Liver (tissue), 9 donors: ENCODE measurements around the gene SIX1. TPM values are rescaled to one million over a fixed set of nuclear protein-coding genes. Genes with fewer than 3 reads are reported as not detected.

ENCODE experiments used
- DNase-seq: peaks from one replicate; pipeline ENCODE4 v3.0.0-alpha.2; 2017; ENCODE audit warnings: low spot score
- H3K27ac ChIP-seq, 2 donors: one replicate each; pipeline ENCODE4 v1.7.0; 2013; ENCODE audit warnings: inconsistent platforms in 2 of 2, low read length in 2 of 2, control low read depth in 1 of 2, low read depth in 1 of 2, mild to moderate bottlenecking in 1 of 2
- H3K27me3 ChIP-seq, 4 donors: one replicate each; pipeline versions ENCODE4 v1.6.1 to v1.7.0; 2013; ENCODE audit warnings: low read length in 3 of 4, inconsistent platforms in 1 of 4, mild to moderate bottlenecking in 1 of 4, moderate library complexity in 1 of 4; ENCODE audit not compliant: control insufficient read depth in 4 of 4, insufficient read depth in 4 of 4
- H3K36me3 ChIP-seq, 4 donors: one replicate each; pipeline versions ENCODE4 v1.6.1 to v1.7.0; 2013; ENCODE audit warnings: low read length in 3 of 4, mild to moderate bottlenecking in 3 of 4, low read depth in 1 of 4, moderate library complexity in 1 of 4; ENCODE audit not compliant: control insufficient read depth in 4 of 4, insufficient read depth in 3 of 4
- H3K4me1 ChIP-seq, 4 donors: one replicate each; pipeline versions ENCODE4 v1.6.1 to v1.7.0; 2013; ENCODE audit warnings: low read length in 3 of 4, mild to moderate bottlenecking in 3 of 4, moderate library complexity in 1 of 4; ENCODE audit not compliant: control insufficient read depth in 4 of 4, insufficient read depth in 4 of 4
- H3K4me3 ChIP-seq, 3 donors: one replicate each; pipeline versions ENCODE4 v1.6.1 to v1.7.0; 2013; ENCODE audit warnings: low read length in 3 of 3, control low read depth in 1 of 3, low read depth in 1 of 3, mild to moderate bottlenecking in 1 of 3
- H3K9ac ChIP-seq, 2 donors: one replicate each; pipeline ENCODE4 v1.7.0; 2013; ENCODE audit warnings: low read length in 2 of 2, mild to moderate bottlenecking in 2 of 2, moderate library complexity in 2 of 2, control low read depth in 1 of 2, low read depth in 1 of 2
- H3K9me3 ChIP-seq, 4 donors: one replicate each; pipeline versions ENCODE4 v1.6.1 to v1.7.0; 2013; ENCODE audit warnings: low read length in 3 of 4; ENCODE audit not compliant: control insufficient read depth in 4 of 4
- ATF3 ChIP-seq: IDR thresholded peaks from 2 replicates; pipeline ENCODE4 v1.6.1; 2016; ENCODE audit warnings: antibody characterized with exemption
- EGR1 ChIP-seq, 2 donors: IDR thresholded peaks; 2 replicates each; pipeline ENCODE4 v1.6.1; 2016 to 2018; ENCODE audit warnings: antibody characterized with exemption in 2 of 2, low read depth in 2 of 2
- FOXA1 ChIP-seq: IDR thresholded peaks from 2 replicates; pipeline ENCODE4 v1.6.1; 2016; ENCODE audit warnings: antibody characterized with exemption
- FOXA2 ChIP-seq: IDR thresholded peaks from 2 replicates; pipeline ENCODE4 v1.6.1; 2016; ENCODE audit warnings: antibody characterized with exemption
- HNF4A ChIP-seq, 2 donors: conservative IDR thresholded peaks; 2 replicates each; pipeline ENCODE4 v1.6.1; 2016; ENCODE audit warnings: antibody characterized with exemption in 2 of 2, mild to moderate bottlenecking in 2 of 2
- HNF4G ChIP-seq: IDR thresholded peaks from 2 replicates; pipeline ENCODE4 v1.6.1; 2016; ENCODE audit warnings: antibody characterized with exemption
- JUND ChIP-seq, 2 donors: IDR thresholded peaks; 2 replicates each; pipeline ENCODE4 v1.6.1; 2016; ENCODE audit warnings: antibody characterized with exemption in 2 of 2
- MAX ChIP-seq: IDR thresholded peaks from 2 replicates; pipeline ENCODE4 v1.6.1; 2016; ENCODE audit warnings: antibody characterized with exemption
- NR2F2 ChIP-seq: IDR thresholded peaks from 2 replicates; pipeline ENCODE4 v1.6.1; 2016; ENCODE audit warnings: antibody characterized with exemption
- RAD21 ChIP-seq, 2 donors: IDR thresholded peaks; 2 replicates each; pipeline ENCODE4 v1.6.1; 2016; ENCODE audit warnings: antibody characterized with exemption in 2 of 2, mild to moderate bottlenecking in 2 of 2
- RXRA ChIP-seq, 2 donors: IDR thresholded peaks; 2 replicates each; pipeline ENCODE4 v1.6.1; 2017 to 2018; ENCODE audit warnings: antibody characterized with exemption in 2 of 2, mild to moderate bottlenecking in 1 of 2
- SP1 ChIP-seq: IDR thresholded peaks from 2 replicates; pipeline ENCODE4 v1.6.1; 2018; ENCODE audit warnings: antibody characterized with exemption, mild to moderate bottlenecking
- TAF1 ChIP-seq: conservative IDR thresholded peaks from 2 replicates; pipeline ENCODE4 v1.6.1; 2016; ENCODE audit warnings: antibody characterized with exemption, mild to moderate bottlenecking
- YY1 ChIP-seq: IDR thresholded peaks from 2 replicates; pipeline ENCODE4 v1.6.1; 2016; ENCODE audit warnings: antibody characterized with exemption, mild to moderate bottlenecking
- ZBTB33 ChIP-seq: IDR thresholded peaks from 2 replicates; pipeline ENCODE4 v1.6.1; 2016; ENCODE audit warnings: antibody characterized with exemption
- WGBS: extraction: QIAGEN DNeasy Blood & Tissue Kit; methylation state at CpG from one replicate; pipeline ENCODE4 v1.1.7; 2013; 5-methylcytosine and 5-hydroxymethylcytosine counted together
- polyA plus RNA-seq, 2 donors: library from polyadenylated mRNA; stranded (reverse) in 1 of 2; unstranded in 1 of 2; fragments of 200-250 nt in 1 of 2; fragments of >200 nt in 1 of 2; fragmentation: Nextera tagmentation in 1 of 2; extraction: Ambion mirVana in 1 of 2; gene quantifications; one replicate each; pipeline versions ENCODE4 v1.2.1 to v1.2.3, GENCODE V29; 2013 to 2015
- total RNA-seq, 2 donors: library from RNA; depleted of rRNA; stranded (reverse); fragments of >200 nt; gene quantifications; one replicate each; pipeline ENCODE4 v1.2.3, GENCODE V29; 2014
- TF ChIP-seq, protein P1 (sequence below): fragments of 150-350 bp; IDR thresholded peaks from 2 replicates; pipeline ENCODE4 v1.5.1; 2017; ENCODE audit warnings: improper control_type of control experiment, low read depth, low read length; ENCODE audit not compliant: missing input control
- TF ChIP-seq, protein P2 (sequence below): IDR thresholded peaks from 2 replicates; pipeline ENCODE4 v1.6.1; 2016; ENCODE audit warnings: antibody characterized with exemption, mild to moderate bottlenecking
- donor health status: healthy.
- donor health status: healthy.
- donor health status: healthy.
- donor health status: healthy.
- donor health status: healthy.

SIX1 gene
- total and polyA plus RNA-seq, 4 donors: not detected

- Histone ChIP-seq H3K4me1 (peaks cover 0 to 3% (median 0%) of the 10 kb centered on the region in 4 donors), H3K9me3 (no peaks in the 10 kb centered on the region), H3K36me3 (no peaks in the 10 kb centered on the region), H3K4me3 (no peak overlapping the region), H3K27me3 (no peaks in the 10 kb centered on the region), H3K9ac (no peak overlapping the region), H3K27ac (no peak overlapping the region)
- DNase-seq: no peak
- TF ChIP-seq JUND (IDR thresholded peaks at IDR 0.05): no peak
- no peak for TF ChIP-seq FOXA2
- TF ChIP-seq YY1: no peak
- TF ChIP-seq, protein P1, sequence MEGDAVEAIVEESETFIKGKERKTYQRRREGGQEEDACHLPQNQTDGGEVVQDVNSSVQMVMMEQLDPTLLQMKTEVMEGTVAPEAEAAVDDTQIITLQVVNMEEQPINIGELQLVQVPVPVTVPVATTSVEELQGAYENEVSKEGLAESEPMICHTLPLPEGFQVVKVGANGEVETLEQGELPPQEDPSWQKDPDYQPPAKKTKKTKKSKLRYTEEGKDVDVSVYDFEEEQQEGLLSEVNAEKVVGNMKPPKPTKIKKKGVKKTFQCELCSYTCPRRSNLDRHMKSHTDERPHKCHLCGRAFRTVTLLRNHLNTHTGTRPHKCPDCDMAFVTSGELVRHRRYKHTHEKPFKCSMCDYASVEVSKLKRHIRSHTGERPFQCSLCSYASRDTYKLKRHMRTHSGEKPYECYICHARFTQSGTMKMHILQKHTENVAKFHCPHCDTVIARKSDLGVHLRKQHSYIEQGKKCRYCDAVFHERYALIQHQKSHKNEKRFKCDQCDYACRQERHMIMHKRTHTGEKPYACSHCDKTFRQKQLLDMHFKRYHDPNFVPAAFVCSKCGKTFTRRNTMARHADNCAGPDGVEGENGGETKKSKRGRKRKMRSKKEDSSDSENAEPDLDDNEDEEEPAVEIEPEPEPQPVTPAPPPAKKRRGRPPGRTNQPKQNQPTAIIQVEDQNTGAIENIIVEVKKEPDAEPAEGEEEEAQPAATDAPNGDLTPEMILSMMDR: no peak
- TF ChIP-seq EGR1 (IDR thresholded peaks at IDR 0.05; ENCODE audit: low read depth in 2 of 2): no peak
- no peak for TF ChIP-seq ATF3
- no peak for TF ChIP-seq ZBTB33
- TF ChIP-seq HNF4A (conservative IDR thresholded peaks at IDR 0.05): no peak
- TF ChIP-seq RAD21 (IDR thresholded peaks at IDR 0.05): no peak
- TF ChIP-seq NR2F2: no peak
- no peak for TF ChIP-seq TAF1
- no peak for TF ChIP-seq HNF4G
- TF ChIP-seq SP1: no peak
- 55% methylated on average over 3 of the region's 3 CpGs for whole genome bisulfite sequencing
Observed at GRCh38 chr14:60670989-60671388, 21.7 kb upstream of the SIX1 start.

DNA sequence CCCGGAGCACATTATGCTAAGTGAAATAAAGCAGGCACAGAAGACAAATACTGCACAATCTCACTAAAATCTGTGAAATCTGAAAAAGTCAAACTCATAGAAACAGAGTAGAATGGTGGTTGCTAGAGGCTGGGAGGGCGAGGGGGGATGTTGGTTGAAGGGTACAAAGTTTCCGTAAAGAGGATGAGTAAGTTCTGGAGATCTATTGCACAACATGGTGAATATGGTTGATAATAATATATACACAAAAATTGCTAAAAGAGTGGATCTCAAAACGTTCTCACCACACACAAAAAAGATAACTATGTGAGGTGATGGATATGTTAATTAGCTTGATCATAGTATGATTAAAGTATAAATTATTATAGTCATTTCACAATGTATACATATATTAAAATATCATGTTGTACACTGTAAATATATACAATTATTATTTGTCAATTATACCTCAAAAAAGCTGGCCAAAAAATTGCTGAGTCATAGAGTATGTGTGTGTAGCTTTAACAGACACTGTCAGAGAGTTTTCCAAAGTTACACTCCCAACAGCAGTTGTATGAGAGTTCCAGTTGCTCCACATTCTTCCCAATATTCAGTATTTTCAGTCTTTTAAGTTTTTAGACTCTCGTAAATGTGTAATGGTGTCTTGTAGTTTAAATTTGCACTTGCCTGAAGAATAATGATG, 19.3 kb upstream of the SIX1 start:
- no peak overlapping the region for H3K9ac ChIP-seq
- no peak overlapping the region for H3K27ac ChIP-seq
- peaks cover 0 to 3% (median 0%) of the 10 kb centered on the region in 4 donors for H3K4me1 ChIP-seq
- no peaks in the 10 kb centered on the region for H3K36me3 ChIP-seq
- no peaks in the 10 kb centered on the region for H3K9me3 ChIP-seq
- no peak overlapping the region for H3K4me3 ChIP-seq
- 87% methylated on average over 5 of the region's 5 CpGs for WGBS
- no peaks in the 10 kb centered on the region for H3K27me3 ChIP-seq
- DNase-seq: no peak
- TF ChIP-seq RAD21 (IDR thresholded peaks at IDR 0.05) (no peak), NR2F2 (no peak), YY1 (no peak), TAF1 (no peak), FOXA1 (no peak)

DNA sequence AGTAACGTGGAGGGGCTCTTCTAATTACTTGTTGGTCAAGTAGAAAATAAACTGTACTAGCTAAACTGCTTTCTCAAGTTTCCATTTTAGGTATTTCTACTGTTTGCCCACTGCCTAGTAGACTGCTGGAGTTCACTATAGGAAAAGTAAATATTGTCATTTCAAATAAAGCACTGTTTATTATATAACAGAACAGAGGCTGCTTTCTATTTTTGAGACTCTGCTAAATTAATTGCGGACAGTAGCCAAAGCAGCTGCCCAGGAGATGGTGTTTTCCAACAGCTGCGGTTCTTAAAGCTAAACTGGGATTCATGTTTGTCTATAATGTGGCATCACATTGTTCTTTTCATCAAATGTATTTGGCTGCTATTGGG, 15.9 kb upstream of the SIX1 start:
- no peak overlapping the region for H3K4me3 ChIP-seq
- no peaks in the 10 kb centered on the region for H3K36me3 ChIP-seq
- no peak for DNase-seq
- 65% methylated on average over 3 of the region's 3 CpGs for WGBS
- TF ChIP-seq RXRA (IDR thresholded peaks at IDR 0.05) (no peak), MAX (no peak), ZBTB33 (no peak), FOXA2 (no peak), JUND (IDR thresholded peaks at IDR 0.05) (no peak), ATF3 (no peak), RAD21 (IDR thresholded peaks at IDR 0.05) (no peak)
- TF ChIP-seq, protein P2, sequence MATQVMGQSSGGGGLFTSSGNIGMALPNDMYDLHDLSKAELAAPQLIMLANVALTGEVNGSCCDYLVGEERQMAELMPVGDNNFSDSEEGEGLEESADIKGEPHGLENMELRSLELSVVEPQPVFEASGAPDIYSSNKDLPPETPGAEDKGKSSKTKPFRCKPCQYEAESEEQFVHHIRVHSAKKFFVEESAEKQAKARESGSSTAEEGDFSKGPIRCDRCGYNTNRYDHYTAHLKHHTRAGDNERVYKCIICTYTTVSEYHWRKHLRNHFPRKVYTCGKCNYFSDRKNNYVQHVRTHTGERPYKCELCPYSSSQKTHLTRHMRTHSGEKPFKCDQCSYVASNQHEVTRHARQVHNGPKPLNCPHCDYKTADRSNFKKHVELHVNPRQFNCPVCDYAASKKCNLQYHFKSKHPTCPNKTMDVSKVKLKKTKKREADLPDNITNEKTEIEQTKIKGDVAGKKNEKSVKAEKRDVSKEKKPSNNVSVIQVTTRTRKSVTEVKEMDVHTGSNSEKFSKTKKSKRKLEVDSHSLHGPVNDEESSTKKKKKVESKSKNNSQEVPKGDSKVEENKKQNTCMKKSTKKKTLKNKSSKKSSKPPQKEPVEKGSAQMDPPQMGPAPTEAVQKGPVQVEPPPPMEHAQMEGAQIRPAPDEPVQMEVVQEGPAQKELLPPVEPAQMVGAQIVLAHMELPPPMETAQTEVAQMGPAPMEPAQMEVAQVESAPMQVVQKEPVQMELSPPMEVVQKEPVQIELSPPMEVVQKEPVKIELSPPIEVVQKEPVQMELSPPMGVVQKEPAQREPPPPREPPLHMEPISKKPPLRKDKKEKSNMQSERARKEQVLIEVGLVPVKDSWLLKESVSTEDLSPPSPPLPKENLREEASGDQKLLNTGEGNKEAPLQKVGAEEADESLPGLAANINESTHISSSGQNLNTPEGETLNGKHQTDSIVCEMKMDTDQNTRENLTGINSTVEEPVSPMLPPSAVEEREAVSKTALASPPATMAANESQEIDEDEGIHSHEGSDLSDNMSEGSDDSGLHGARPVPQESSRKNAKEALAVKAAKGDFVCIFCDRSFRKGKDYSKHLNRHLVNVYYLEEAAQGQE: no peak
- no peak overlapping the region for H3K9ac ChIP-seq
- H3K4me1 ChIP-seq: no peaks in the 10 kb centered on the region
- H3K27ac ChIP-seq: no peak overlapping the region
- no peaks in the 10 kb centered on the region for H3K27me3 ChIP-seq
- H3K9me3 ChIP-seq: no peaks in the 10 kb centered on the region
